ENCODE data around the gene ABCA13.
"Not testable (repeated sequence)": the region's sequence is repeated elsewhere in the genome, so short reads cannot be mapped to it uniquely, and the experiment has no call there.

The ABCA13 gene

DNA sequence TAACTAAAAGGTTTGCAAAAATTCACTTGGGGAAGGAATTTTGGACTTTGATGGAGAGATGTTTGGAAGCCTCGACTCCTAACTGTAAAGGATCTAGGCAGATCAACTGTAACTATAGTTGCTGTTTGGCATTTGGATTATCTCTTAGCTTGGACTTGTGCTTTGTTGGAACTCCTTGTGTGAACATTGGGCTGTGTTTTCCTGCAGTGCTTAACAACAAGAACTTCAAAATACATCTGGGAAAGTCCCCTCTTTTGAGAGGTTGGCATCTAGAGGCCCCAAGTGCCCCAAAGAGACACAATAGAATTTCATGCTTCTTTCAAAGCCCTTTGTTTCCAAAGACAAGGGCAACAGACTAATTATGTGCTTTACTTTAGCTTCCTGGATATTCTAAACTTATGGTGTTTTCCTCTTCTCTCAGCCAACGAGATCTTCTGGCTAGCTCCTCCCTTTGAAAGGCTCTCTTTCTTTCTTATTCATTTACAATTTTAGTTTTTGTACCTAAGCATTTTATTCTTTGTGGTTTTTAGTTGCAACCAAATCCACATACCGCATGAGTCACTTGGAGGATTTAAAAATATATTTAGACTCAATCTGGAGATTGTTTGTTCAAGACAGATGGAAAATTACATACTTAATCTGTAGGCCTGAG lies 11.6 kb downstream of the ABCA13 start:
- H3K4me3 ChIP-seq (ENCODE audit: low read length) = no peak overlapping the region
- peak; percentile 28 for DNase-seq (ENCODE audit: low read depth)
- TF ChIP-seq, protein P1, sequence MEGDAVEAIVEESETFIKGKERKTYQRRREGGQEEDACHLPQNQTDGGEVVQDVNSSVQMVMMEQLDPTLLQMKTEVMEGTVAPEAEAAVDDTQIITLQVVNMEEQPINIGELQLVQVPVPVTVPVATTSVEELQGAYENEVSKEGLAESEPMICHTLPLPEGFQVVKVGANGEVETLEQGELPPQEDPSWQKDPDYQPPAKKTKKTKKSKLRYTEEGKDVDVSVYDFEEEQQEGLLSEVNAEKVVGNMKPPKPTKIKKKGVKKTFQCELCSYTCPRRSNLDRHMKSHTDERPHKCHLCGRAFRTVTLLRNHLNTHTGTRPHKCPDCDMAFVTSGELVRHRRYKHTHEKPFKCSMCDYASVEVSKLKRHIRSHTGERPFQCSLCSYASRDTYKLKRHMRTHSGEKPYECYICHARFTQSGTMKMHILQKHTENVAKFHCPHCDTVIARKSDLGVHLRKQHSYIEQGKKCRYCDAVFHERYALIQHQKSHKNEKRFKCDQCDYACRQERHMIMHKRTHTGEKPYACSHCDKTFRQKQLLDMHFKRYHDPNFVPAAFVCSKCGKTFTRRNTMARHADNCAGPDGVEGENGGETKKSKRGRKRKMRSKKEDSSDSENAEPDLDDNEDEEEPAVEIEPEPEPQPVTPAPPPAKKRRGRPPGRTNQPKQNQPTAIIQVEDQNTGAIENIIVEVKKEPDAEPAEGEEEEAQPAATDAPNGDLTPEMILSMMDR (IDR thresholded peaks at IDR 0.05; ENCODE audit: insufficient read depth, low read depth, low read length, missing control alignments) = no peak

DNA sequence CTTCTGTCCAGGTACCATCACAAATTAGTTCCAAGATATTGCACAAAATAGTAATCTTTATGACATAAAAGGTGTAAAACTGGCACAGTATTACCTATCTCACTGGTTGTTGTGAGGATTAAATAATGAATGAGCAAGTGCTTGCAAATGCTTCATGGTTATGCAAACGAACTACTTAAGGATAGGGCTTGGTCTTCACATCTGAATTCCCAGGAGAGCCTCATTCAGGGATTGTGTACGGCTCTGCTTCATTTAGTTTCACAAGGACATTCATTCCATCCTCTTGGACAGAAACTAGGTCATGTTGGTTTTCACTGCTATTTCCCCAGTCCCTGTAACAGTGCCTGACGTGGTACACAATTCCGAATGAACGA lies 12.1 kb downstream of the ABCA13 start:
- peak; percentile 41 for DNase-seq (ENCODE audit: low read depth)
- H3K4me3 ChIP-seq (ENCODE audit: low read length) = no peak overlapping the region
- TF ChIP-seq, protein P1 (IDR thresholded peaks at IDR 0.05; ENCODE audit: insufficient read depth, low read depth, low read length, missing control alignments) = no peak

DNA sequence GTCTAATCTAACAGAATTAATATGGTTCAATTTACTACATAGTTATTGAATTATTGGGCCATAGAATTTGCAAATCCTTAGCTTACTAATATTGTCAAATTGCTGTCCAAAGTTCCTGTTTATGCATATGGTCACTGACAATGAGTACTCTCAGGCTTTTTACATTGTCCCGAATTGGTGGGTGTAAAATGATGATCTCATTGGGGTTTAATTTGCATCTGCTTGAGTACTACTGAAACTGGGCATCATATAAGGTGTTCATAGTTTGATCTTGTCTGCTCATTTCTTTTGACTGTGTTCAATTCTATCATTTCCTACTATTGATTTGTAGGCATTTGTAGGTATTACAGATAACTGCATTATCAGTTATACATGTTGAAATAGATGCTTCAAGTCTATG lies 12.7 kb downstream of the ABCA13 start:
- no peak overlapping the region for H3K4me3 ChIP-seq (ENCODE audit: low read length)
- TF ChIP-seq, protein P1 (IDR thresholded peaks at IDR 0.05; ENCODE audit: insufficient read depth, low read depth, low read length, missing control alignments) = no peak
- DNase-seq (ENCODE audit: low read depth) = no peak

DNA sequence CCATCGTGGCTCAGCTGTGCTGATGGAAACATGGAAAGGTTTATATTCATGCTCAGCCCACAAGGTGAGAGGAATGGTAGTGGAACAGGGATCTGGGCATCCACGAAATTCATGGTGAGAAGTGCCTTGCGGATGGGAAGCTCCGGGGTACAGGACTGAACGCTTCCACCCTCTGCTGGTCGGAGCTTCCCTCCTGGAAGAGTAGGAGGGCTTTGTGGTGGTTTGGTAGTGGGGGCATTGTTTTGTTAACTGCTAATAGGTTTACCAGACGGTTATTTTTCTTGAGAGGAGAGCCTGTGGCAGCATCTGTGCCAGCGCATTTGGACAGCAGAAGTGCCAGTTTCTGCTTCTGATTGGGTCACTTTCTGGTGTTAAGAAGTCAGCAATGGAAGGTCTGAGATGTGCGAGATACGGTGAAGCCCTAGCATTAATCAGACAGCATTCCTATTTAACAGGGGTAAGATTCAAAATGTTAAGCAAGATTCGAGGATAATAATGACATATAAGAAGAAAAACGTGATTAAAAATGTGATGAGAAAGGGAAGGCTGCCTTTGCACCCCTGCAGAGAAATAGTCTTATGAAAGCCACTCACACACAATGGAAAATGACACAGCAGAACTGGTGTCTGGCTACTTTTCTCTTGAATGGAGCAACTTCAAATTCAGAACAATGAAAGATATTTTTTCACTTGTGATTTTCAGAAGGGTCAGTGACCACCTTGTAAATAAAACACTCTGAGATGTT lies 17.7 kb downstream of the ABCA13 start:
- DNase-seq (ENCODE audit: low read depth) = no peak
- TF ChIP-seq, protein P1 (IDR thresholded peaks at IDR 0.05; ENCODE audit: insufficient read depth, low read depth, low read length, missing control alignments) = no peak

DNA sequence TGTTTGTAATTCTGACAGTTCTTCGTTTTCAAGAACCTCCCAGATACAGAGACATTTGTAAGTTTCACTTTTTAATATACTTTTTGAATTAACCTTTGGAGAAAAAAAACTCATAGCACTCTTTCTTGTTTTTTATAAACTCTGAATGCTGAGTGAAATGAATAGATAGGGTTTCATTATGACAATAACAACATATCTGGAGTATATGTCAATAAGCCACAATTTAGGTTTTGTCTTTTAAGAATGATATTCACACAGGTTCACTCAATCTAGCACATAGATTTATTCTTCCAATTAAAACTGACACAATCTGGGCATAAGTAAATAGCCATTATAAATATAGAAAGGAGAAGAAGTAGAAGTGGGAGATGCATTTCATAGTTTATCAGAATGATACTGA lies 21.7 kb downstream of the ABCA13 start:
- no peak overlapping the region for H3K4me3 ChIP-seq (ENCODE audit: low read length)
- TF ChIP-seq, protein P1 (IDR thresholded peaks at IDR 0.05; ENCODE audit: insufficient read depth, low read depth, low read length, missing control alignments) = no peak

More for the DNA sequence above, 17.7 kb downstream of the ABCA13 start:
- no peak overlapping the region for H3K4me3 ChIP-seq (ENCODE audit: low read length)

DNA sequence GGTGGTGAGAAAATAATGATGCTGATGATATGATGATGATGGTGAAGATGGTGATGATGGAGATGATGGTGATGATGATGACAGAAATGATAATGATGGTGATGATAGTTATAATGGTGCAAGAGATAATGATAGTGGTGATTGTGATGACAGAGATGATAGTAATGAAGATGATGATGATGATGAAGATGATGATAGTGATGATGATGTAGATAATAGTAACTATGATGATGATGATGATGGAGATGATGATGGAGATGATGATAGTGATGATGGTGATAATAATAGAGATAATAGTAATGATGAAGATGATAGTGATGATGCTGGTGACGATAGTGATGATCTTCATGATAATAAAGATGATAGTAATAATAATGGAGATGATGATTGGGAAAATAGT lies 22.2 kb downstream of the ABCA13 start:
- DNase-seq (ENCODE audit: low read depth) = no peak
- no peak overlapping the region for H3K4me3 ChIP-seq (ENCODE audit: low read length)
- TF ChIP-seq, protein P1 (IDR thresholded peaks at IDR 0.05; ENCODE audit: insufficient read depth, low read depth, low read length, missing control alignments) = no peak

More for the DNA sequence above, 21.7 kb downstream of the ABCA13 start:
- no peak for DNase-seq (ENCODE audit: low read depth)

DNA sequence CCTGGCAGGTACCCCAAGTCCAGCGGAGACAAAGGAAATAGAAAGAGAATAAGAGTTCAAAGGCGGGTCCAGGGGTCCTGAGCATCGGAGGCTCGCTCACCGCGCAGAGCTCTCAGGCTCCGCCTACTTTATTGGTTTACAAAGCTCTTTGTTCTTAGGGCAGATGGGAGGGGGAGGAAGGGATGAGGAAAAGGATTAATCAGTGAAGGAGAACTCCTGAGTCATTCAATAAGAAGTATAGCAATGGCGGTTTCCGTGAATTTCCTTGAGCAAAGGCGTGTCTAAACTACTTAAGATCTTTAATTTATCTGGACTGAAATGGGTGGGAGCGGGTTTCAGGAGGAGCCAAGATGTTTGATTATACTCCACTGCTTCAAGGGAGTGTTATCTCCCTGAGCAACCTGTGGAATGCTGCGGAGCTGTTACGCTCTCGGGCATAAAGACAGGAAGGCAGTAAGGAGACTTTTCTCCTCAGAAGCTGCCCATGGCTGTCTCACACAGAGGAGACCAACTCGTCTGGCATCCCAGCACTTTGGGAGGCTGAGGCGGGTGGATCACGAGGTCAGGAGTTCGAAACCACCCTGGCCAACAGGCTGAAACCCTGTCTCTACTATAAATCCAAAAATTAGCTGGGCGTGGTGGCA lies 29.8 kb downstream of the ABCA13 start:
- peak; percentile 56 for DNase-seq (ENCODE audit: low read depth)
- not testable (repeated sequence) for H3K4me3 ChIP-seq (ENCODE audit: low read length)

DNA sequence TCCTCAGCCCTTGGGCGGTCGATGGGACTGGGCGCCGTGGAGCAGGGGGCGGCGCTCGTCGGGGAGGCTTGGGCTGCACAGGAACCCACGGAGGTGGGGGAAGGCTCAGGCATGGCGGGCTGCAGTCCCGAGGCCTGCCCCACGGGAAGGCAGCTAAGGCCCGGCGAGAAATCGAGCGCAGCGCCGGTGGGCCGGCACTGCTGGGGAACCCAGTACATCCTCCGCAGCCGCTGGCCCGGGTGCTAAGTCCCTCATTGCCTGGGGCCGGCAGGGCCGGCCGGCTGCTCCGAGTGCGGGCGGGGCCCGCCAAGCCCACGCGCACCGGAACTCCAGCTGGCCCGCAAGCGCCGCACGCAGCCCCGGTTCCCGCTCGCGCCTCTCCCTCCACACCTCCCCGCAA lies 31.7 kb downstream of the ABCA13 start:
- not testable (repeated sequence) for H3K4me3 ChIP-seq (ENCODE audit: low read length); DNase-seq (ENCODE audit: low read depth)

All from epithelial cell of esophagus (primary cell).